ENCODE measurements around the gene OR51E1.

- TF ChIP-seq EZH2phosphoT487 (IDR thresholded peaks at IDR 0.05; ENCODE audit: insufficient read depth, low read depth) (no peak), EZH2 (IDR thresholded peaks at IDR 0.05; ENCODE audit: insufficient read depth, poor library complexity, severe bottlenecking) (no peak)
Observed at GRCh38 chr11:4671741-4672140, 28.0 kb downstream of the OR51E1 start.
